Esophagus squamous epithelium (tissue), 5 donors: Measurements from ENCODE around the gene ARMC9. TPM values are rescaled to one million over a fixed set of nuclear protein-coding genes. Genes with fewer than 3 reads are reported as not detected.

Source experiments
- DNase-seq: peaks from one replicate; lab custom pipeline; 2025; lab: John Stamatoyannopoulos, UW
- H3K27ac ChIP-seq, 4 donors: fragments of 200-600 bp; sonication (generic); one replicate each; pipeline ENCODE4 v1.5.1; 2016 to 2019; ENCODE audit warnings: mild to moderate bottlenecking in 1 of 4
- H3K27me3 ChIP-seq, 4 donors: fragments of 200-600 bp; sonication (generic); 1 replicate in 3 of 4; 2 replicates in 1 of 4; pipeline versions ENCODE4 v1.5.1 to v1.6.0; 2017 to 2021; ENCODE audit warnings: antibody characterized with exemption in 1 of 4
- H3K36me3 ChIP-seq, 3 donors: fragments of 200-600 bp; sonication (generic); one replicate each; pipeline ENCODE4 v1.5.1; 2016 to 2019
- H3K4me1 ChIP-seq, 3 donors: fragments of 200-600 bp; sonication (generic); one replicate each; pipeline ENCODE4 v1.5.1; 2017 to 2019
- H3K4me3 ChIP-seq, 4 donors: fragments of 200-600 bp; sonication (generic); 1 replicate in 3 of 4; 2 replicates in 1 of 4; pipeline ENCODE4 v1.5.1; 2016 to 2019; ENCODE audit warnings: mild to moderate bottlenecking in 2 of 4, moderate library complexity in 1 of 4
- H3K9me3 ChIP-seq, 3 donors: fragments of 200-600 bp; sonication (generic); one replicate each; pipeline ENCODE4 v1.5.1; 2016 to 2019
- POLR2A ChIP-seq, 4 donors: fragments of 450-650 bp; IDR thresholded peaks; one replicate each; pipeline ENCODE4 v1.6.1; 2017; ENCODE audit warnings: antibody characterized with exemption in 4 of 4, mild to moderate bottlenecking in 4 of 4, moderate library complexity in 3 of 4
- WGBS, 2 donors: methylation state at CpG; one replicate each; pipeline ENCODE4 v1.1.5; 2018; 5-methylcytosine and 5-hydroxymethylcytosine counted together
- intact Hi-C: fragments of 100-400 bp; cut with DNase I; formaldehyde crosslinking; loops from one replicate; pipeline ENCODE4 v1.15.0; 2022
- total RNA-seq, 4 donors: library from RNA; depleted of rRNA; stranded (reverse); fragments of >200 nt; gene quantifications; one replicate each; pipeline ENCODE4 v1.1.0, GENCODE V29; 2016
- TF ChIP-seq, protein P1 (sequence below), 6 experiments: fragments of 450-650 bp in 4 of 6; fragments of 200-600 bp in 2 of 6; sonication (generic) in 2 of 6; IDR thresholded peaks; one replicate each; pipeline ENCODE4 v1.5.1; 2016 to 2019; ENCODE audit warnings: antibody characterized with exemption in 6 of 6, mild to moderate bottlenecking in 4 of 6, moderate library complexity in 4 of 6
- donor health status: DM: yes; HTN: yes; CAD: no.

ARMC9 gene
- total RNA-seq, 4 donors from 2014 or later: 2.1 to 13.9 (median 3.9) TPM

DNA sequence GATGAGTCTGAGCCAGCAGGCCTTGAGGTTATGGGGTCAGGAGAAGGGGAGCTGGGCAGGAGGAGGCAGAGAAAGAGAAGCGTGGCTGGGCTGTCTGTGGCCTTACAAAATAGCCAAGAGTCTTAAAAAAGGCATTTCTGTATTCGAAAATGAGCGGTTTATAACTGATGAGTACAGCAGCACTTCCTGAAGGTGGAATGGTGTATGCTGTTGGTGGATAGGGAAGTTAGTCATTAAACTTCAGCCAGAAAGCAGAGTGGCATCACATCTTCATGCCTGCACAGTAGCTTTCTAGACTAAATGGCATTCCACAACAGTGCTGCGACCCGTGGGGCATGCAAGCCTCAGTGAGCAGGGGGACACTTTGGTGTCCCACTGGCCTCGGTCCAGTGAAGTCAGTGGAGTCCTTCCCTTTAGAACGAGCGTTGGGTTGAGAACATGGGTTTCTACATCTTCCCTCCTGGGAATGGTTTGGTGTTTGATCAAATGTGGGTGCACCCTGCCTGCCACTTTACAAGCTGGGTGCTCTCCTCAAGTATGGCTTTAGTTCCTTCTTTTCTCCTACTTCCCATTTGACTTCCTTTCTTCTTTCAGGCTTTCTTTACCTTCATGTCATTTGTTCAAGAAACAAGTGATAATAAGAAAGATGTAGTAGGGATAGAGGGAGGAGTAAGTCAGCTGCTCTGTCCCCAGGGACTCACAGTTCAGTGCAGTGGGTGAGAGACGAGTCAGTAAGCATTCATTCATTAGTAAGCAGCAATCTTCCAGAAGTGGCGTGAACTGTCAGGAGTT, 96.3 kb downstream of the ARMC9 start:
- TF ChIP-seq POLR2A (IDR thresholded peaks at IDR 0.05): no peak
- TF ChIP-seq, protein P1, sequence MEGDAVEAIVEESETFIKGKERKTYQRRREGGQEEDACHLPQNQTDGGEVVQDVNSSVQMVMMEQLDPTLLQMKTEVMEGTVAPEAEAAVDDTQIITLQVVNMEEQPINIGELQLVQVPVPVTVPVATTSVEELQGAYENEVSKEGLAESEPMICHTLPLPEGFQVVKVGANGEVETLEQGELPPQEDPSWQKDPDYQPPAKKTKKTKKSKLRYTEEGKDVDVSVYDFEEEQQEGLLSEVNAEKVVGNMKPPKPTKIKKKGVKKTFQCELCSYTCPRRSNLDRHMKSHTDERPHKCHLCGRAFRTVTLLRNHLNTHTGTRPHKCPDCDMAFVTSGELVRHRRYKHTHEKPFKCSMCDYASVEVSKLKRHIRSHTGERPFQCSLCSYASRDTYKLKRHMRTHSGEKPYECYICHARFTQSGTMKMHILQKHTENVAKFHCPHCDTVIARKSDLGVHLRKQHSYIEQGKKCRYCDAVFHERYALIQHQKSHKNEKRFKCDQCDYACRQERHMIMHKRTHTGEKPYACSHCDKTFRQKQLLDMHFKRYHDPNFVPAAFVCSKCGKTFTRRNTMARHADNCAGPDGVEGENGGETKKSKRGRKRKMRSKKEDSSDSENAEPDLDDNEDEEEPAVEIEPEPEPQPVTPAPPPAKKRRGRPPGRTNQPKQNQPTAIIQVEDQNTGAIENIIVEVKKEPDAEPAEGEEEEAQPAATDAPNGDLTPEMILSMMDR (IDR thresholded peaks at IDR 0.05): no peak
- H3K4me3 ChIP-seq: no peak overlapping the region

DNA sequence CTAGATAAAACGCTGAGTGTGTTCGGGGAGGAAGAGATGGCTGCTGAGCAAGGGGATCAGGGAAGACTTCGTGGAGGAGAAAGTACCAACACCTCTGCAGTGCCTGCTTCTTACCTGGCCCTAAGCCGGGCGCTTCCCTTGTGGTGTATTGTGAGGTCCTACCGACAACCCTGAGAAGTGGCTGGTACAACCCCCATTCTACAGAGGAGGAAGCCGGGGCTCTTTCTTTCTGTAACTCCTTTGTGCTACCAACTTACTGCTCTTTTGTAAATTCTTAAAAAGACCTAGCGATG, 96.9 kb downstream of the ARMC9 start:
- H3K4me1 ChIP-seq: no peaks in the 10 kb centered on the region
- 87 to 90% methylated on average over 8 of the region's 8 CpGs for WGBS, 2 donors
- H3K9me3 ChIP-seq: no peaks in the 10 kb centered on the region
- no peak overlapping the region for H3K27ac ChIP-seq
- H3K4me3 ChIP-seq: no peak overlapping the region
- TF ChIP-seq, protein P1 (IDR thresholded peaks at IDR 0.05): no peak
- no peak for TF ChIP-seq POLR2A (IDR thresholded peaks at IDR 0.05)
- peaks cover 0 to 15% (median 0%) of the 10 kb centered on the region in 3 donors for H3K36me3 ChIP-seq
- H3K27me3 ChIP-seq: no peaks in the 10 kb centered on the region
- no peak for DNase-seq
- intact Hi-C loops: no loop called here

More for the DNA sequence above, 96.3 kb downstream of the ARMC9 start:
- intact Hi-C loops: no loop called here
- H3K9me3 ChIP-seq: no peaks in the 10 kb centered on the region
- H3K36me3 ChIP-seq: peaks cover 0 to 15% (median 0%) of the 10 kb centered on the region in 3 donors
- DNase-seq: no peak
- no peaks in the 10 kb centered on the region for H3K4me1 ChIP-seq
- no peaks in the 10 kb centered on the region for H3K27me3 ChIP-seq
- 72 to 82% methylated on average over 10 of the region's 10 CpGs for WGBS, 2 donors
- H3K27ac ChIP-seq: no peak overlapping the region

DNA sequence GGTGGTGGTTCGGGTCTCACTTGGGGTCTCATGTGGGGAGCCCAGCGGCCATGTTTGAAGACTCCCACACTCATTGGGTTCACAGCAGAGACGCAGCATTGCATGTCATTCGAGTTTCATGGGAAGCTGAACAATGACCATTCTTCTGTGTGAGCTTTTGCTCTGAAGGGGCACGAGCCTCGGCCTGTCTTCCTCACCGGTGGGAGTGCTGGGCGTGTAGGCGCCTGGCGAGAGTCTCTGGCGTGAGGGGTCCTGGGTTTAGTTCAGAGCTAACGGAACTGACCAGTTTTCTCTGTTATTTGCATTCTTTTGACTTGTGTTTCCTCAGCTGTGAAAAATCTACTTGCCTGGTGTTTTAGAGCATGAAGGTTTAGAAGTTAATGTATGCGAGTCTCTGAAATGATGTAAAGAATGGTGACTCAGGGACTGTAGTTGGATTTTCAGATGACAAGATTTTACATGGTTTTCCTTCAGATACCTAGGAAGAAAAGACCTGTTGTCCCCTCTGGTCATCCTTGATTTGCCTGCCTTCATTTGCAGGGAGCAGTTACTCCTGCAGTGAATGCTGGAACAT, 98.1 kb downstream of the ARMC9 start:
- H3K36me3 ChIP-seq: peaks cover 0 to 15% (median 0%) of the 10 kb centered on the region in 3 donors
- WGBS, 2 donors: 91 to 92% methylated on average over 3 to 9 of the region's 13 CpGs
- no peaks in the 10 kb centered on the region for H3K4me1 ChIP-seq
- TF ChIP-seq, protein P1 (IDR thresholded peaks at IDR 0.05): no peak
- no peak for TF ChIP-seq POLR2A (IDR thresholded peaks at IDR 0.05)
- intact Hi-C loops: no loop called here
- H3K27ac ChIP-seq: no peak overlapping the region
- no peaks in the 10 kb centered on the region for H3K9me3 ChIP-seq
- no peak for DNase-seq
- H3K27me3 ChIP-seq: no peaks in the 10 kb centered on the region
- H3K4me3 ChIP-seq: no peak overlapping the region

DNA sequence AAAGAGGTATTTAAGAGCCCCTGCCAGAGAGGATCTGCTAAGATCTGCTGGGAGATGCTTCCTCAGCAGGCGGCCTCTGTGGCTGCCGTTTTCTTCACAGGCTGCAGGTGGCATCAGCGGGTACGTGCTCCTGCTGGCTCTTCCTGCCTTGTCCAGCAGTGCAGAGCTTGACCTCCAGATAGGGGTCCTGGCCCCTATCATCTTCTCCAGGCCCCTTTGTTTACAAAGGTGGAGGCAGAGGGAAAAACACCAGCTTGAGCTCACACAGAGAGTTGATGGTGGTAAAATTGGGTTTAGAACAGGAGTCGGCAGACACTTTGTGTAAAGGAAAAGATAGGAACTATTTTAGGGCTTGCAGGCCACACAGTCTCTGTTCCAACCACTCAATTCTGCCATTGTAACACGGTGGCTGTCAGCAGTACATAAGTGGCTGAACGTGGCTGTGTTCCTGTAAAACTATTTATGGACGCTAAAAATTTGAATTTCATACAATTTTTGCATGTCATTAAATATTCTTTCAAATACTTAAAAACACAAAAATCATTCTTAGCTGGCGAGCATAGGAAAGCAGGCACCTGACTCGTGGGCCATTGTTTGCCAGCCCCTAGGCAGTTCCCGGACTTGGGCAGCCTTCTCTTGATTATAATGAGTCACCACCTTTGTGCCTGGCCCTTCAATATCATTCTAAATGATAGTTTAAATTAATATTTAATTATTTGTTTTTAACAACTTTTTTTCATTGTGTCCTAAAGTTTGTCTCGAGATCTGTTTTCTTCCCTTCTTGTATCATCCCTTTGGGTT, 98.9 kb downstream of the ARMC9 start:
- no peaks in the 10 kb centered on the region for H3K9me3 ChIP-seq
- H3K4me1 ChIP-seq: no peaks in the 10 kb centered on the region
- H3K27ac ChIP-seq: no peak overlapping the region
- no peak overlapping the region for H3K4me3 ChIP-seq
- no peak for TF ChIP-seq POLR2A (IDR thresholded peaks at IDR 0.05)
- TF ChIP-seq, protein P1 (IDR thresholded peaks at IDR 0.05): peak; percentile 36 to 60 (median 46)
- no peaks in the 10 kb centered on the region for H3K27me3 ChIP-seq
- intact Hi-C loops: no loop called here
- peaks cover 0 to 13% (median 0%) of the 10 kb centered on the region in 3 donors for H3K36me3 ChIP-seq
- no peak for DNase-seq
- WGBS, 2 donors: 49 to 65% methylated on average over 8 to 12 of the region's 12 CpGs

DNA sequence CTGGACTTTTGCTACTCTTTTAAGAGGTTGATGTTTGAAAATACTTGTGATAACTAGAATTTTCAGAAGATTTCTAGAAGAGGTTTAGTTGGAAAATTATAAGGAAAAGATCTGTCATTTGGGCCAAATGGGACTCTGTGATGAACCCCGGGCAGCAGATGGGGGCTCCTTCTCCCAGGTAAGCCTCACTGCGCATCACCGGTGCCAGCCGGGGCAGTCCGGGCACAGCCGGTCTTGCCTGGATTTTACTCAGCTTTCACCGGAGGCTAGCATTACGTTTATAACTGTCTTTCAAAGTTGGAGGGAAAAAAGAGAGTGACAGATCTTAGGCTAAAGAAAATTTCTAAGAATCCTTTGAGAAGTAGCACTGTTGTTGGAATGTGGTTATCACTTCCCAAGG, 99.7 kb downstream of the ARMC9 start:
- 94 to 95% methylated on average over 8 of the region's 8 CpGs for WGBS, 2 donors
- peaks cover 0 to 5% (median 0%) of the 10 kb centered on the region in 3 donors for H3K36me3 ChIP-seq

More for the DNA sequence above, 99.7 kb downstream of the ARMC9 start:
- H3K27me3 ChIP-seq: no peaks in the 10 kb centered on the region
- TF ChIP-seq POLR2A (IDR thresholded peaks at IDR 0.05): no peak
- no peaks in the 10 kb centered on the region for H3K4me1 ChIP-seq
- H3K4me3 ChIP-seq: no peak overlapping the region
- no peaks in the 10 kb centered on the region for H3K9me3 ChIP-seq
- H3K27ac ChIP-seq: no peak overlapping the region
- intact Hi-C loops: no loop called here
- no peak for DNase-seq
